22Rv1 (cell line): Measurements from ENCODE around the gene CACTIN.

Experiments used
- H3K27ac ChIP-seq: fragments of 450-650 bp; 2 replicates; pipeline ENCODE4 v1.5.1; 2017
- ZFX ChIP-seq: fragments of 450-650 bp; IDR thresholded peaks from 2 replicates; pipeline ENCODE4 v1.6.1; 2017; ENCODE audit warnings: antibody characterized with exemption, borderline replicate concordance
- TF ChIP-seq, protein P1 (sequence below): fragments of 450-650 bp; IDR thresholded peaks from 2 replicates; pipeline ENCODE4 v1.5.1; 2017; ENCODE audit warnings: mild to moderate bottlenecking

CACTIN gene

DNA sequence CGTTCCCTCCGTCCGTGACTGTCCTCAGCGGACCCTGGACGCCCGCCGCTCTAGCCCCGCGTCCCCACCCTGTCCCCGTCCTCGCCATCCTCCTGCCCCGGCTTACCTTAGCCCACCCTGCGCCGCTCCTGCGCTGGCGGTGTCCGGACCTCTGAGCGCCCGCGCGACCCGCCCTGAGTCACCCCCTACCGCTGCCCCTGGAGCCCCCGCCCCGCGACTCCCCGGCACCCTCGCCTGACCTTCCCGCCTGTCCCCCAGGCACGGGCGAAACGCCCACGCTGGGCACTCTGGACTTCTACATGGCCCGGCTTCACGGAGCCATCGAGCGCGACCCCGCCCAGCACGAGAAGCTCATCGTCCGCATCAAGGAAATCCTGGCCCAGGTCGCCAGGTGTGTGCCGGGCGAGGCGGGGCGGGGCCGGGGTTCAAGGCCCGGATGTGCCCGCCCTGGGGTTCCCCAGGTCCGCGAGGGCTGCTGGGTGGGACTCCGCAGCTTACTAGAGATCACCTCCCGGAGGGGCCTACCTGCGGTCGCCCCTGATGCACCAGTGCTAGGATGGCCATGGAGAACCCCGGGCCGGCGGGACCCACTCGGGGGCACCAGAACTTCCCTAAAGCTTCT, 48.8 kb downstream of the CACTIN start:
- TF ChIP-seq, protein P1, sequence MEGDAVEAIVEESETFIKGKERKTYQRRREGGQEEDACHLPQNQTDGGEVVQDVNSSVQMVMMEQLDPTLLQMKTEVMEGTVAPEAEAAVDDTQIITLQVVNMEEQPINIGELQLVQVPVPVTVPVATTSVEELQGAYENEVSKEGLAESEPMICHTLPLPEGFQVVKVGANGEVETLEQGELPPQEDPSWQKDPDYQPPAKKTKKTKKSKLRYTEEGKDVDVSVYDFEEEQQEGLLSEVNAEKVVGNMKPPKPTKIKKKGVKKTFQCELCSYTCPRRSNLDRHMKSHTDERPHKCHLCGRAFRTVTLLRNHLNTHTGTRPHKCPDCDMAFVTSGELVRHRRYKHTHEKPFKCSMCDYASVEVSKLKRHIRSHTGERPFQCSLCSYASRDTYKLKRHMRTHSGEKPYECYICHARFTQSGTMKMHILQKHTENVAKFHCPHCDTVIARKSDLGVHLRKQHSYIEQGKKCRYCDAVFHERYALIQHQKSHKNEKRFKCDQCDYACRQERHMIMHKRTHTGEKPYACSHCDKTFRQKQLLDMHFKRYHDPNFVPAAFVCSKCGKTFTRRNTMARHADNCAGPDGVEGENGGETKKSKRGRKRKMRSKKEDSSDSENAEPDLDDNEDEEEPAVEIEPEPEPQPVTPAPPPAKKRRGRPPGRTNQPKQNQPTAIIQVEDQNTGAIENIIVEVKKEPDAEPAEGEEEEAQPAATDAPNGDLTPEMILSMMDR, result no peak
- H3K27ac ChIP-seq, result no peak overlapping the region

GRCh38 chr19:3576696-3577443, 49.7 kb downstream of the CACTIN start:
- H3K27ac ChIP-seq, result peak overlapping the region; percentile 98
- no peak for TF ChIP-seq ZFX
- TF ChIP-seq, protein P1, result no peak

GRCh38 chr19:3575949-3576673, 50.5 kb downstream of the CACTIN start:
- no peak for TF ChIP-seq ZFX
- TF ChIP-seq, protein P1, result no peak
- peak overlapping the region; percentile 98 for H3K27ac ChIP-seq

- no peak for TF ChIP-seq ZFX
- TF ChIP-seq, protein P1, result no peak
- H3K27ac ChIP-seq, result peak overlapping the region; percentile 98
Measured at GRCh38 chr19:3575260-3575741, 51.3 kb downstream of the CACTIN start.

DNA sequence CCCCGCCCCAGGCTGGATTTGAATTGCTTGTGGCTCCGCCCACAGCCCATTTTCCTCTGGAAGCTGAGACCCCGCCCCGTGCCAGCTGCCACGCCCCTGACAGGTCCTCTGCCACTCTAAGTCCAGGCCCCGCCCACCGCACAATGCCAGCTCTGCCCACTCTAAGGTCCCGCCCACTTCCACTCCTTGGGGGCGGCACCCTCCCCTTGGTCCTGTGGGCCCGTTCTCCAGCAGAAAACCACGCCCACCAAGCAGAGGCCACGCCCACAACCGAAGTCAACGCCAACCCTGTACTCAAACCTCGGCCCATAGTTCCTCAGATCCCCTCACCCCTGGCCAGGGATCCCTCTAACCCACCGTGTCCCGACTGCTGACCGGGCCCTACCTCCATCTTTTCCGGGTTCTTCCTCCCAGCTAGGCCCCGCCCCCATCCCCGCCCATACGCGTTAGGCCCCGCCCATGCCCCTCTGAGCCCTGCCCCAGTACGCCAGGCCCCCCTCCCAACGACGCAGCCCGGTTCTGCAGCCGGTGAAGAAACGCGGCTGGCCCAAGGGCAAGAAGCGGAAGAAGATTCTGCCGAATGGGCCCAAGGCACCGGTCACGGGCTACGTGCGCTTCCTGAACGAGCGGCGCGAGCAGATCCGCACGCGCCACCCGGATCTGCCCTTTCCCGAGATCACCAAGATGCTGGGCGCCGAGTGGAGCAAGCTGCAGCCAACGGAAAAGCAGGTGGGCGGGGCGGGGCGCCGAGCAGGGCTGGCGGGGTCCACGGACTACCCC, 52.5 kb downstream of the CACTIN start:
- no peak for TF ChIP-seq ZFX
- TF ChIP-seq, protein P1, result no peak
- peak overlapping the region; percentile 98 for H3K27ac ChIP-seq

GRCh38 chr19:3573162-3573857, 53.3 kb downstream of the CACTIN start:
- H3K27ac ChIP-seq, result peak overlapping the region; percentile 98
- TF ChIP-seq ZFX, result no peak
- TF ChIP-seq, protein P1, result no peak
